ENCODE data around the gene CHRD. TPM values are rescaled to one million over a fixed set of nuclear protein-coding genes. Genes with fewer than 3 reads are reported as not detected.
"Not testable (repeated sequence)": the region's sequence is repeated elsewhere in the genome, so short reads cannot be mapped to it uniquely, and the experiment has no call there.

The CHRD gene
- polyA plus RNA-seq, 1 of the 3 experiments (the other 2 are of a cell fraction) = 0.95 TPM

DNA sequence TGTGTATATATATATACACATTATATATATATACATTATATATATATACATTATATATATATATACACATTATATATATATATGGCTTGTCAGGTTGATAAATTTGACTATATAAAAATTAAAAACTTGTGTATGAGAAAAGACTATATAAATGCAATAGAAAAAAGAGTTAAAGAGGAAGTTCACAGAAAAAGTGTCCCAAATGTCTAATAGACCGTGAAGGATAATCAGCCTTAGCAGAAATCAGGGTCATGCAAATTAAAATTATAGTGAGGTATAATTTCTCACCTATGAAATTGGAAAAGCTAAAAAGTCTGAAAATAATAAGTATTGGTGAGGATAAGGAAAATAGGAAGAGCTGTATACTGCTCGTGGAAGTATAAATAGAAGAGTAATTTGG lies 51.1 kb downstream of the CHRD start:
- 43% methylated on average over 2 of the region's 2 CpGs for WGBS (ENCODE audit: low lambda C conversion rate)
- H3K36me3 ChIP-seq (replicated peaks in 1 of 2; ENCODE audit: control insufficient read depth in 1 of 2, insufficient read depth in 2 of 2, low read length in 1 of 2) = no peaks in the 10 kb centered on the region
- DNase-seq = no peak
- POLR2A ChIA-PET = no interaction called here
- H4K20me1 ChIP-seq (ENCODE audit: insufficient read depth) = no peaks in the 10 kb centered on the region
- H3K4me3 ChIP-seq (ENCODE audit: low read depth in 2 of 2, low read length in 1 of 2) = no peak overlapping the region
- H3K9ac ChIP-seq = no peak overlapping the region
- CTCF ChIA-PET = interaction anchor here (0.9 to 1.3 kb wide), 3 partner anchors 11 to 14 kb away, joined by 3 to 4 read pairs (median 4); no protein-coding TSS in a partner anchor
- no peaks in the 10 kb centered on the region for H3F3A ChIP-seq (replicated peaks; ENCODE audit: insufficient read depth)
- no peak overlapping the region for H3K4me2 ChIP-seq
- H3K27ac ChIP-seq (ENCODE audit: low read depth in 2 of 2, low read length in 1 of 2) = no peak overlapping the region
- no peaks in the 10 kb centered on the region; the same call in 1 of the 2 replicates for H3K27me3 ChIP-seq (ENCODE audit: insufficient read depth)
- H3K4me1 ChIP-seq (ENCODE audit: control insufficient read depth in 1 of 2, insufficient read depth in 2 of 2, low read depth in 1 of 2, low read length in 1 of 2) = no peaks in the 10 kb centered on the region
- no peaks in the 10 kb centered on the region for H3K9me2 ChIP-seq
- TF ChIP-seq, protein P1, sequence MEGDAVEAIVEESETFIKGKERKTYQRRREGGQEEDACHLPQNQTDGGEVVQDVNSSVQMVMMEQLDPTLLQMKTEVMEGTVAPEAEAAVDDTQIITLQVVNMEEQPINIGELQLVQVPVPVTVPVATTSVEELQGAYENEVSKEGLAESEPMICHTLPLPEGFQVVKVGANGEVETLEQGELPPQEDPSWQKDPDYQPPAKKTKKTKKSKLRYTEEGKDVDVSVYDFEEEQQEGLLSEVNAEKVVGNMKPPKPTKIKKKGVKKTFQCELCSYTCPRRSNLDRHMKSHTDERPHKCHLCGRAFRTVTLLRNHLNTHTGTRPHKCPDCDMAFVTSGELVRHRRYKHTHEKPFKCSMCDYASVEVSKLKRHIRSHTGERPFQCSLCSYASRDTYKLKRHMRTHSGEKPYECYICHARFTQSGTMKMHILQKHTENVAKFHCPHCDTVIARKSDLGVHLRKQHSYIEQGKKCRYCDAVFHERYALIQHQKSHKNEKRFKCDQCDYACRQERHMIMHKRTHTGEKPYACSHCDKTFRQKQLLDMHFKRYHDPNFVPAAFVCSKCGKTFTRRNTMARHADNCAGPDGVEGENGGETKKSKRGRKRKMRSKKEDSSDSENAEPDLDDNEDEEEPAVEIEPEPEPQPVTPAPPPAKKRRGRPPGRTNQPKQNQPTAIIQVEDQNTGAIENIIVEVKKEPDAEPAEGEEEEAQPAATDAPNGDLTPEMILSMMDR (IDR thresholded peaks at IDR 0.05) = no peak
- TF ChIP-seq, protein P2, sequence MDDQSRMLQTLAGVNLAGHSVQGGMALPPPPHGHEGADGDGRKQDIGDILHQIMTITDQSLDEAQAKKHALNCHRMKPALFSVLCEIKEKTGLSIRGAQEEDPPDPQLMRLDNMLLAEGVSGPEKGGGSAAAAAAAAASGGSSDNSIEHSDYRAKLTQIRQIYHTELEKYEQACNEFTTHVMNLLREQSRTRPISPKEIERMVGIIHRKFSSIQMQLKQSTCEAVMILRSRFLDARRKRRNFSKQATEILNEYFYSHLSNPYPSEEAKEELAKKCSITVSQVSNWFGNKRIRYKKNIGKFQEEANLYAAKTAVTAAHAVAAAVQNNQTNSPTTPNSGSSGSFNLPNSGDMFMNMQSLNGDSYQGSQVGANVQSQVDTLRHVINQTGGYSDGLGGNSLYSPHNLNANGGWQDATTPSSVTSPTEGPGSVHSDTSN (IDR thresholded peaks at IDR 0.05) = no peak
- TF ChIP-seq JUND (IDR thresholded peaks at IDR 0.05) (no peak), RCOR1 (IDR thresholded peaks at IDR 0.05; ENCODE audit: low read length) (no peak), RFX5 (IDR thresholded peaks at IDR 0.05; ENCODE audit: low read length) (no peak), FOXM1 (IDR thresholded peaks at IDR 0.05; ENCODE audit: low read depth) (no peak), FOSL2 (IDR thresholded peaks at IDR 0.05; ENCODE audit: borderline replicate concordance, low read depth) (no peak), NRF1 (IDR thresholded peaks at IDR 0.05; ENCODE audit: low read depth, low read length) (no peak), FOXJ3 (CRISPR knock-in tag; IDR thresholded peaks at IDR 0.05) (no peak), TCF12 (IDR thresholded peaks at IDR 0.05) (no peak), EZH2phosphoT487 (IDR thresholded peaks at IDR 0.05; ENCODE audit: borderline replicate concordance, low read depth) (no peak), GATA2 (CRISPR knock-in tag; IDR thresholded peaks at IDR 0.05) (no peak), MXI1 (IDR thresholded peaks at IDR 0.05; ENCODE audit: low read depth, low read length) (no peak)
- TF ChIP-seq, protein P3, sequence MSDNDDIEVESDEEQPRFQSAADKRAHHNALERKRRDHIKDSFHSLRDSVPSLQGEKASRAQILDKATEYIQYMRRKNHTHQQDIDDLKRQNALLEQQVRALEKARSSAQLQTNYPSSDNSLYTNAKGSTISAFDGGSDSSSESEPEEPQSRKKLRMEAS (IDR thresholded peaks at IDR 0.05; ENCODE audit: low read depth) = no peak
- H2AFZ ChIP-seq (ENCODE audit: low read depth) = no peak overlapping the region
- H3K79me2 ChIP-seq (ENCODE audit: insufficient read depth) = no peaks in the 10 kb centered on the region
- no peaks in the 10 kb centered on the region for H3K9me3 ChIP-seq

DNA sequence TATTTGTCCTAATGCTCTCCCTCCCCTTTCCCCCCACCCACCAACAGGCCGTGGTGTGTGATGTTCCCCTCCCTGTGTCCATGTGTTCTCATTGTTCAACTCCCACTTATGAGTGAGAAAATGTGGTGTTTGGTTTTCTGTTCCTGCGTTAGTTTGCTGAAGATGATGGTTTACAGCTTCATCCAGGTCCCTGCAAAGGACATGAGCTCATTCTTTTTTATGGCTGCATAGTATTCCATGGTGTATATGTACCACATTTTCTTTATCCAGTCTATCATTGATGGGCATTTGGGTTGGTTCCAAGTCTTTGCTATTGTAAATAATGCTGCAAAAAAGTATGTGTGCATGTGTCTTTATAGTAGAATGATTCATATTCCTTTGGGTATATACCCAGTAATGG lies 53.3 kb downstream of the CHRD start:
- CTCF ChIA-PET = interaction anchor here (0.6 kb wide), 1 partner anchor 316 kb away, joined by 3 read pairs; no protein-coding TSS in a partner anchor
- H3K4me1 ChIP-seq (ENCODE audit: control insufficient read depth in 1 of 2, insufficient read depth in 2 of 2, low read depth in 1 of 2, low read length in 1 of 2); H2AFZ ChIP-seq (ENCODE audit: low read depth); POLR2A ChIA-PET; DNase-seq; H3K27me3 ChIP-seq (ENCODE audit: insufficient read depth); H3K9me2 ChIP-seq; H3K27ac ChIP-seq (ENCODE audit: low read depth in 2 of 2, low read length in 1 of 2); H3K79me2 ChIP-seq (ENCODE audit: insufficient read depth); H3F3A ChIP-seq (replicated peaks; ENCODE audit: insufficient read depth); H3K9me3 ChIP-seq; H3K4me3 ChIP-seq (ENCODE audit: low read depth in 2 of 2, low read length in 1 of 2); H3K4me2 ChIP-seq; H4K20me1 ChIP-seq (ENCODE audit: insufficient read depth); H3K36me3 ChIP-seq (replicated peaks in 1 of 2; ENCODE audit: control insufficient read depth in 1 of 2, insufficient read depth in 2 of 2, low read length in 1 of 2); H3K9ac ChIP-seq: not testable (repeated sequence)
- WGBS (ENCODE audit: low lambda C conversion rate) = 12% methylated on average over 2 of the region's 2 CpGs
